GM18508 (cell line): ENCODE measurements around the gene DYRK2.

Source experiments
- ATAC-seq: cut with Tn5 transposase; IDR thresholded peaks from one replicate; pipeline ENCODE4 v1.9.1; 2021; ENCODE audit warnings: moderate number of reproducible peaks; ENCODE audit not compliant: insufficient read depth, unreplicated experiment

Gene DYRK2

GRCh38 chr12:67648521-67649260, at the start of gene DYRK2:
Gene DYRK2, plus strand, starts transcription at chr12:67648745. Its CDS starts 389 bp downstream, at chr12:67649134.
- ATAC-seq, result no peak

- ATAC-seq, result no peak
These were observed 48.9 kb upstream of the DYRK2 start for GRCh38 chr12:67599691-67600090.

DNA sequence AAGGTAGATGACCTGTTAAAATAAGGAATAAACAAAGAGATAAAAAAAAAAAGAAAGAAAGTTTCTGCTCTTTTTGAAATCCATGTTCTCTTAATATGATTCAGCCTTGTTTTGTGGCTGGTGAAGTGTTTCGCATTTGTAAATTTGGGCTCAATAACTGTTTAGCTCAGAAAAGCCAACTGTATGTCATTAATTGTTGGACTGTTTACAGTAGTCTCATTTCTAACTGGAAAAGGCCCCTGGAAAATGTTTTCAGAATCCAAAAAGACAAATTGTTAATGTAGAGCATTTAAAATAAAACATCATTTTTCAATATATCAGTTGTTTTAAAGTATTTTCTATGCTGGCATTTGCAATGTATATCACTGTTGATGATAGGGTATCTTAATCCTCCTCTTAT, 47.4 kb upstream of the DYRK2 start:
- no peak for ATAC-seq

DNA sequence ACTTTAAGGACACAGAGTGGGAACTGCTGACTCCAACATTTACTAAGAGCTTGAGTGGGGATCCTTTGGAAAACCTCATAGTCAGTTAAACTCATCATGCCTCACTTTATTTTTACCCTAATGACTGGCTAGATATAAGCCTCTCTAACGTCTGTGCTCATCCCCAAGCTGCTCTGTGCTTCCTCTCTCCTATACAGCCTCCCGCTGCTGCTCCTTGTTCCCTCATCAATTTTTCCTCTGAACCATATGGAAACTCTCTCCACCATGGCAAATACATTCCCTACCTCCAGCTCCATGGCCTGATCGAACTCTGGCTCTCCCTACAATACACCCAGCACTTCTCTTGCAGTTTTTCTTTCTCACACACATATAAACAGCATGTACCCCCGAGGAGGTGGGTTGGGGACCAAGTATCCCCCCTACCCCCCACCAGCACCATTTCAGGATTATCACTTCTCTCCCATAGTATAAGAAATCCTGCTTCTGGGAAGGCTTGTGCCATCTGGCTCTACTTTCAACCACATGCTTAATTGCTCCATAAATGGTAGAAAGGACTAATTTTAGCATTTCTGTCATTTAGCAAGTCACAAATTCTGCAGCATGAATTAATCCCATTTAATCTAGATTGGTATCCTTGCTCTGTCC, 39.2 kb upstream of the DYRK2 start:
- ATAC-seq, result no peak

DNA sequence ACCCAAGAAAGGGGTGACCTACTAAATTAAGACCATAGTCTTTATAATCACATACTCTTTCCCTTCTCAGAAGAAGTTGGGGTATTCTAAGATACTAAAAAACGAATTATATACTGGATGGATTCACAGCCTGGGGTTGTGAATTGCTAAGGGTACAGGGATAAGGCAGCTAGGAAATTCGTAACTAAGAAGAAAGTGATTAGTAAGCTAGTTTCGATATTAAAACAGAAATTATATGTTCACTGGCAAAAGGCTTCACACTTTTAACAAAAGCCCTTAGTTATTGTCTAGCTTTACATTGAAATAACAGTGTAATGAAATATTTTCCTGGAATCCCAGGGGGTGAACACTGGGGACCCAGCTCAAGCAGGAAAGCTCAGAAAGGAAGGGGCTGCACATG, 35.5 kb upstream of the DYRK2 start:
- no peak for ATAC-seq

DNA sequence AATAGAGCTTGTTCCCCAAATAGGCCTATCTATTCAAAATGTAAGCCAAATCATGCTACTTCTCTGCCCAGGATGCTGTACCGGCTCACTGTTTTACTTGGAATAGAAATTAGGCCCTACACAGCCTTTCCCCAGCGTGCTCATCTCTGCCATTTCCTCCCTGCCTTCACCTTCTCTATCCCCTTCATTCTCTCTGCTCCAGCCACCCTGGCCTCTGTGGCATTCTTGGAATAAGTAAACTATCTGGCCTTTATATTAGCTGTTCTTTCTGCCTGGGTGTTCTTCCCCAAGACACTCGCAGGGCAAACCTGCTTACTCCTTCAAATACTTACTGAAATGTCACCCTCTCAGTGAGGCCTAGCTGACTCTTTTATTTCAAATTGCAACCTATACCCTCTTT, 30.9 kb upstream of the DYRK2 start:
- no peak for ATAC-seq

GRCh38 chr12:67618303-67618702, 30.2 kb upstream of the DYRK2 start:
- no peak for ATAC-seq

DNA sequence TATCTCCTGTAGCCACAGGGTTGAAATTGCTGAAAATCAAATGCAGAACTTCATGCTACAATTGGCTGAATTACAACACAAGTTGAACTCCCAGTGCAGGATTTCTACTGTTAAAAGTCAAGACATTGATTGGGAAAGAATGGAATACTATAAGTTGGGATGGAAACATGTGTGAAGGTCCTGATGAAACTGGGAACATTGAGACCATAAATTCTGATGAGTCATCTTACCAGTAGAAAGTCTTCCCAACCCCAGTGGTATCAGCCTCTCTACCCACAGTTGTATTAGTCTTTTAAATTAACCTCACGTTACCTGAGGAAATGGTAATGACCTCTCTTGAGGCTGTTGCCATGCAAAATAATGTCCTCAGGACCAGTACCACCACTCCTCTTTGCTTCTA, 27.4 kb upstream of the DYRK2 start:
- ATAC-seq, result no peak

DNA sequence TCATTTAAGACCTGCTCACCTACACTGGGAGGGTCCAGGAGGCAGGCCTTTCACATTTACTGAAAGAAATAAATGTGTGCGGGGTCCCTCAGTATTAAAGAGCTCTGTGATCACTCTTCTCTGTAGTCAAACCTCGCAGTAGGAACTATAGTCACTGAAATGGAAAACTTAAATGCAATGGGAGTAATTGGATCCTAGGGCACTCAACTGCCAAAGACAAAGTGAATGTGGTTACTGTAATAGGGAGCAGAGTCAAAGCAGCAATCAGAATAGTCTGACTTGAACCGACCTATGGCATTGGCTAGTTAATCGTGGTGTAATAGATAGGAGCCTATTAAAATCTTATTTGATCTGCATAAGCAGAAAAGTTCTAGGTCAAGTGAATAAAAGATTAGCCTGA, 26.6 kb upstream of the DYRK2 start:
- no peak for ATAC-seq

DNA sequence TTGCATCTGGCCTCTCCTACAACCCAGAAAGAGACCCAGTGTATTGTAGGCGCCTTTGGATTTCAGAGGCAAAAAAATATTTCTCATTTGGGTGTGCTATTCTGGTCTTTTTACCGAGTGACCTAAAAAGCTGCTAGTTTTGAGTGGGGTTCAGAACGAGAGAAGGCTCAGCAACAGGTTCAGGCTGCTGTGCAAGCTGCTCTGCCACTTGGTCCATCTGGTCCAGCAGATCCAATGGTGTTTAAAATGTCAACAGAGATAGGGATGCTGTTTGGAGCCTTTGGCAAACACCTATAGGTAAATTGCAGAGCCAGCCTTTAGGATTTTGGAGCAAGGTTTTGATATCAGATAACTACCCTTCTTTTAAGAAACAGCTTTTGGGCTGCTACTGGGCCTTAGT, 25.3 kb upstream of the DYRK2 start:
- no peak for ATAC-seq

- no peak for ATAC-seq
These were observed 24.2 kb upstream of the DYRK2 start for GRCh38 chr12:67624355-67624754.

- ATAC-seq, result no peak
These were observed 23.5 kb upstream of the DYRK2 start for GRCh38 chr12:67625004-67625403.

DNA sequence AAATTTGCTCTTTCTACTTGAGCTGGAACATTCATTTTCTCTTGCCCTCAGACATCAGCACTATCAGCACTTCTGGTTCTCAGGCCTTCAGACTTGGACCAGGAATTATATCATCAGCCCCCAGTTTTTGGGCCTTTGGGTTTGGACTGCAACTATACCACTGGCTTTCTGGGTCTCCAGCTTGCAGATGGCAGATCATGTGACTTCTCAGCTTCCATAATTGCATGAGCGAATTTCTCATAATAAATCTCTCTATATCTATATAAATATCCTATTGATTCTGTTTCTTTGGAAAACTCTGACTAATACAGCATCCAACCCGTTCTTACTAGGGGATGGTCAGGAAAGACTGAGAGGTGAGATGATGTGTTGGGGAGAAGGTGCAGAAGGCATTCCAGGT, 22.4 kb upstream of the DYRK2 start:
- ATAC-seq, result no peak

GRCh38 chr12:67630373-67631088, 18.0 kb upstream of the DYRK2 start:
- peak; percentile 93 for ATAC-seq

DNA sequence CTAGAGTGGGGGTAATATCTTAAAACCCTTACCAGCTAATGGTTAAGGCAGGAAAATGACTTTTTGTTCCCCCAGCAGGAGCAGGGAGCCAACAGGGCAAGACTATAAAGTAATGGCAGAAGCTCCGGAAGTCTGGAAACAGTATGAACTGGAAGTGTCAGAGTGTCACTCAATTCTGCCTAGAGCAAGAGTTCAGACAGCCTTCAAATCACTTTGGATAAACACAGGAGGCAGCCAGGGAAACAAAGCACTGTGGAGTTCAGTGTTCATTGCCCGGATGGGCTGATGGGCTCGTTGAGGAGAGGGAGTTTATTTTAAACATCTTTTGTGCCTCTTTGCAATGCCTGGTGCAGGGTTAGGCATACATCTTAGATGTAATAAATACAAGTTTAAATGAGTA, 16.5 kb upstream of the DYRK2 start:
- ATAC-seq, result no peak

DNA sequence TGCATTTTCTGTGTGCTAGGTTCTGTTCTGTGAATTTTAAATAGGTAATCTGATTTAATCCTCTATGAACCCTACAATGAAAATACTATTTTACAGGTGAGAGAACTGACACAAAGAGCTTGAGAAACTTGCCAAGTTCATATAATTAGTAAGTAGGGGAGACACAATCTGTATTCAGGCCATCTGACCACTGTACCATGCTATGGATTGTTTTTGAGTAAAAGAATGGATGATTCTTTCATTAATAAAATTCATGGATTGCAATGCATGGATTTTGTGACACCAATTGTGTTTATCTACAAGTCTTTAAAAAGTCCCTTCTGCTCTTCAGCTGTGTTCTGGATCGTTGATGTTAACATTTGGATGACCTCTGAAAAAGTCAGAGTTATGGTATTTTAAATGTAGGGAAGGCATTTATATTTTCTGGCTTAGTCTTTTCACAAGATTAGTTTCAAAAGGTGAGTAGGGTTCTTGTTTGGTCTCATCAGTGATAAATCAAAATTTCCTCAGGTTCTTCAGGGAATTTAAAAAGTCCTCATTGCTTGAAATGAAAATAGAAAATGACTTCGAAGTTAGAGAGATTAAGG, 15.4 kb upstream of the DYRK2 start:
- ATAC-seq, result no peak

DNA sequence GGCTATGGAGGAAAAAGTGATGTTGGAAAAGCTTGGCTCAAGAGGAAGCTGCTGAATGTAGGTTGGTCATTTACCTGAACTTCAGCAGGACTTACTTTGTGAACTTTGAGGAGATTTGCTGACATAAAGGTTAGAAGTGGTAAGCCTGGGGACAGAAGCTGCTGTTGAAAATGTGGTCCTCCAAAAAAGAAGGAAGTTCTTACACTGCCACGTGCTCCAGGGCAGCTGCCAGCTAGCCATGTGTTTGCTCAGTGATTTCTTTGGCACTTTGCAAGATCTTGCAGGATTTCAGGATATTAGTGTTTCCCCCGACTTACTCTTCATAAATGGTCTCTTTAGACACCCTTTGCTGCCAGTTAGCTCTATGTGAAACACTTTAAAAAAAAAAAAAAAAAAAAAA, 14.8 kb upstream of the DYRK2 start:
- ATAC-seq, result no peak

DNA sequence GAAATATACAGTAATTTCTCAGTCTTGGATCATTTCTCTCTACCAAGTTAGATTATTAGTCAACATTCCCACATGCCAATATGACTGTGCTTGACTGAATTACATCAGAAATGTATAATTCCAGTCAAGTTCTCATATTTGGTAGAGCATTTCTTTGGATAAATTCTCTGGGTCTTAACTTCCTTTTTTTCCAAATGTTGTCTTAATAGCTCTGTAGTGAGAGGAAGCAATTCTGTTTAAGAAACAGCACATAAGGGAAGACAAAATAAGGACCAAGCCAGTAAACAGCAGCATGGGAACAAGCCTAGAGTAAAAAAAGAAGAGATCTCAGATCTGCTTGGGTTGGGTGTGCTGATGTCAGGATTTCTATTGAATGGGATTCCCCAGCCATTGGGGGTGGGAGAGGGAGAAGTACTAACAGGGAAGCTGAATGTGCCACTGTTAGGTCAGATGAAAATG, 14.2 kb upstream of the DYRK2 start:
- no peak for ATAC-seq

- ATAC-seq, result no peak
These were observed 10.8 kb upstream of the DYRK2 start for GRCh38 chr12:67637718-67638117.

- ATAC-seq, result no peak
These were observed 9.9 kb upstream of the DYRK2 start for GRCh38 chr12:67638694-67639093.

DNA sequence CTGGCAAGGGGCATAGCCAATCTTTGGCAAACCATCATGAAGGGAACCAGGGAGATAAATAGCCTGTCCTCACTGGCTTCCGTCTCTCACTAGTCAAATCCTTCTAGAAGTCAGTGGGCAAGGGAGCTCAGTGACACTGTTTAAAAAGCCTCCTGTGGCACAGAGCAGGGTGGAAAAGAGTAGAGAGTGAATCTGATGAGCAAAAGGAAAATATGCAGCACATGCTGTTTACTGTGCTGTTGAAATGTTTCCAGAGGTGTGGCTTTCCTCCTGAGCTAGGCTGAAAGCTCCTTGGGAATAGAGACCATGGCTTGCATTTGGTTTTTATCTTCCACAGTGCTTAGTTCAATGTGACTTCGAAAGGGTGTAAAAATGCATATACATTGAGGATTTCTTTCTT, 7.7 kb upstream of the DYRK2 start:
- no peak for ATAC-seq
